Measurements from ENCODE around the gene ZNF407.

DNA sequence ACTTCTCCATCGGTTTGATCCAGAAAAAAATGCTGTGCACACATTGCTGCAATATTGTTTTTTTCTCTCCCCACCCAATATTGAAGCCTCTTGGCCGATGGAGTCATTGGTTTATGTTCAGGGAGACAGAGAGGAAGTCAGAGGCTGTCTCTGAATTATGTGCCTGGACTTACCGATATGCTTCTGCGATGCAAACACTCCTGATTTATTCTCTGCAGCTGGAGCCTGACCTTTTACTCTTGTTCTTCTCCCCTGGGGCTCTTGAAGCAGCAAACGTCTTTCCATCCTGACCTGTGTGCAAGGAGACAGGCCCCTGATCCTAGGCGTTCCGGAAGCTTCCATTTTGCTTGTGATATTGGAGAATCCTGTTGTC is 511.6 kb downstream of the ZNF407 start:
- no peak for TF ChIP-seq EP300 (IDR thresholded peaks at IDR 0.05)
- no peak for TF ChIP-seq POLR2A (IDR thresholded peaks at IDR 0.05)
- TF ChIP-seq, protein P1, sequence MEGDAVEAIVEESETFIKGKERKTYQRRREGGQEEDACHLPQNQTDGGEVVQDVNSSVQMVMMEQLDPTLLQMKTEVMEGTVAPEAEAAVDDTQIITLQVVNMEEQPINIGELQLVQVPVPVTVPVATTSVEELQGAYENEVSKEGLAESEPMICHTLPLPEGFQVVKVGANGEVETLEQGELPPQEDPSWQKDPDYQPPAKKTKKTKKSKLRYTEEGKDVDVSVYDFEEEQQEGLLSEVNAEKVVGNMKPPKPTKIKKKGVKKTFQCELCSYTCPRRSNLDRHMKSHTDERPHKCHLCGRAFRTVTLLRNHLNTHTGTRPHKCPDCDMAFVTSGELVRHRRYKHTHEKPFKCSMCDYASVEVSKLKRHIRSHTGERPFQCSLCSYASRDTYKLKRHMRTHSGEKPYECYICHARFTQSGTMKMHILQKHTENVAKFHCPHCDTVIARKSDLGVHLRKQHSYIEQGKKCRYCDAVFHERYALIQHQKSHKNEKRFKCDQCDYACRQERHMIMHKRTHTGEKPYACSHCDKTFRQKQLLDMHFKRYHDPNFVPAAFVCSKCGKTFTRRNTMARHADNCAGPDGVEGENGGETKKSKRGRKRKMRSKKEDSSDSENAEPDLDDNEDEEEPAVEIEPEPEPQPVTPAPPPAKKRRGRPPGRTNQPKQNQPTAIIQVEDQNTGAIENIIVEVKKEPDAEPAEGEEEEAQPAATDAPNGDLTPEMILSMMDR (IDR thresholded peaks at IDR 0.05) = no peak

Measured in stomach (tissue), 4 donors.